Mammary epithelial cell (primary cell): ENCODE data around the gene CHRNA4.

ENCODE experiments used
- EZH2 ChIP-seq: IDR thresholded peaks from 2 replicates; pipeline ENCODE4 v1.6.1; 2012; ENCODE audit warnings: low read length, inconsistent platforms, borderline replicate concordance
- TF ChIP-seq, protein P1 (sequence below), 2 donors: IDR thresholded peaks in 1 of 2; conservative IDR thresholded peaks in 1 of 2; 2 replicates each; pipeline ENCODE4 v1.5.1; 2011 to 2012; ENCODE audit warnings: inconsistent platforms in 2 of 2, low read length in 2 of 2, mild to moderate bottlenecking in 2 of 2, control low read depth in 1 of 2, low read depth in 1 of 2; ENCODE audit not compliant: insufficient read depth in 1 of 2; ENCODE audit errors: extremely low read depth in 1 of 2

DNA sequence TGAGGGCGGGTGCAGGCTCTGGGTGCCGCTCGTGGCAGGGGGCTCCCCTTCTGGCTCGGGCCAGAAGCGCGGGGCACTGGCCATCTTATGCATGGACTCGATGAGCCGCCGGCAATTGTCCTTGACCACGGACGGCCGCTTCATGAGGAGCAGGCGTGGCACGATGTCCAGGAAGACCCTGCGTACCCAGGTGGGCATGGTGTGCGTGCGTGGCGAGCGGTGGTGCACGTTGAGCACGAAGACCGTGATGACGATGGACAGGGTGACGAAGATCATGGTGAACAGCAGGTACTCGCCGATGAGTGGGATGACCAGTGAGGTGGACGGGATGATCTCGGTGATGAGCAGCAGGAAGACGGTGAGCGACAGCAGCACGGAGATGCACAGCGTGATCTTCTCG, 11.0 kb downstream of the CHRNA4 start:
- TF ChIP-seq, protein P1, sequence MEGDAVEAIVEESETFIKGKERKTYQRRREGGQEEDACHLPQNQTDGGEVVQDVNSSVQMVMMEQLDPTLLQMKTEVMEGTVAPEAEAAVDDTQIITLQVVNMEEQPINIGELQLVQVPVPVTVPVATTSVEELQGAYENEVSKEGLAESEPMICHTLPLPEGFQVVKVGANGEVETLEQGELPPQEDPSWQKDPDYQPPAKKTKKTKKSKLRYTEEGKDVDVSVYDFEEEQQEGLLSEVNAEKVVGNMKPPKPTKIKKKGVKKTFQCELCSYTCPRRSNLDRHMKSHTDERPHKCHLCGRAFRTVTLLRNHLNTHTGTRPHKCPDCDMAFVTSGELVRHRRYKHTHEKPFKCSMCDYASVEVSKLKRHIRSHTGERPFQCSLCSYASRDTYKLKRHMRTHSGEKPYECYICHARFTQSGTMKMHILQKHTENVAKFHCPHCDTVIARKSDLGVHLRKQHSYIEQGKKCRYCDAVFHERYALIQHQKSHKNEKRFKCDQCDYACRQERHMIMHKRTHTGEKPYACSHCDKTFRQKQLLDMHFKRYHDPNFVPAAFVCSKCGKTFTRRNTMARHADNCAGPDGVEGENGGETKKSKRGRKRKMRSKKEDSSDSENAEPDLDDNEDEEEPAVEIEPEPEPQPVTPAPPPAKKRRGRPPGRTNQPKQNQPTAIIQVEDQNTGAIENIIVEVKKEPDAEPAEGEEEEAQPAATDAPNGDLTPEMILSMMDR (conservative IDR thresholded peaks at IDR 0.05 in 1 of 2, IDR thresholded peaks at IDR 0.05 in 1 of 2; ENCODE audit: extremely low read depth in 1 of 2, insufficient read depth in 1 of 2, low read depth in 1 of 2, low read length in 2 of 2), result no peak
- no peak for TF ChIP-seq EZH2
